ENCODE measurements around the gene ZC3H12A. TPM values are rescaled to one million over a fixed set of nuclear protein-coding genes. Genes with fewer than 3 reads are reported as not detected.

ZC3H12A gene
- total RNA-seq: 1.9 TPM

GRCh38 chr1:37474046-37474696 is at the start of gene ZC3H12A:
Gene ZC3H12A, plus strand, starts transcription at chr1:37474580. Its CDS starts 917 bp downstream, at chr1:37475497.

GRCh38 chr1:37514350-37515184 is 40.2 kb downstream of the ZC3H12A start, which contains the start of gene MEAF6:
Gene MEAF6, minus strand, starts transcription at chr1:37514766. Its CDS starts 20 bp downstream, at chr1:37514746.

Other genes with a start within 250 kb of the ZC3H12A start
- 117 TPM for gene MEAF6, start 40.2 kb downstream of the ZC3H12A start, total RNA-seq
- gene SNIP1, start 79.7 kb downstream of the ZC3H12A start, total RNA-seq: 22.0 TPM
- gene DNALI1, start 82.4 kb downstream of the ZC3H12A start, total RNA-seq: 10.0 TPM
- 52.0 TPM for gene GNL2, start 121.4 kb downstream of the ZC3H12A start, total RNA-seq
- gene RSPO1, start 160.3 kb downstream of the ZC3H12A start, total RNA-seq: 6.0 TPM
- 3.6 TPM for gene CDCA8, start 217.9 kb downstream of the ZC3H12A start, total RNA-seq

Data from camera-type eye (tissue), 1 donor.